ENCODE data around the gene ZNF816.
"Not testable (repeated sequence)": the region's sequence is repeated elsewhere in the genome, so short reads cannot be mapped to it uniquely, and the experiment has no call there.

Gene ZNF816

GRCh38 chr19:52945652-52946321 lies 16.9 kb downstream of the ZNF816 start:
- H3K27ac ChIP-seq, result no peak overlapping the region
- no peak for TF ChIP-seq CTCF (conservative IDR thresholded peaks at IDR 0.05)
- TF ChIP-seq ZFX (IDR thresholded peaks at IDR 0.05), result no peak

- not testable (repeated sequence) for H3K27ac ChIP-seq
These were observed 17.8 kb downstream of the ZNF816 start for GRCh38 chr19:52944703-52945493.

- no peak overlapping the region for H3K27ac ChIP-seq
- TF ChIP-seq ZFX (IDR thresholded peaks at IDR 0.05), result no peak
- TF ChIP-seq CTCF (conservative IDR thresholded peaks at IDR 0.05), result no peak
These were observed 18.6 kb downstream of the ZNF816 start for GRCh38 chr19:52943884-52944643.

GRCh38 chr19:52943134-52943883 lies 19.4 kb downstream of the ZNF816 start:
- no peak overlapping the region for H3K27ac ChIP-seq
- TF ChIP-seq ZFX (IDR thresholded peaks at IDR 0.05) (no peak), CTCF (conservative IDR thresholded peaks at IDR 0.05) (no peak)

- TF ChIP-seq CTCF (conservative IDR thresholded peaks at IDR 0.05) (no peak), ZFX (IDR thresholded peaks at IDR 0.05) (no peak)
- peak overlapping the region; percentile 70 for H3K27ac ChIP-seq
These were observed 20.1 kb downstream of the ZNF816 start for GRCh38 chr19:52942386-52943133.

- TF ChIP-seq CTCF (conservative IDR thresholded peaks at IDR 0.05) (no peak), ZFX (IDR thresholded peaks at IDR 0.05) (no peak)
- H3K27ac ChIP-seq, result peak overlapping the region; percentile 70
These were observed 20.7 kb downstream of the ZNF816 start for GRCh38 chr19:52941941-52942385.

- H3K27ac ChIP-seq, result peak overlapping the region; percentile 70
These were observed 21.2 kb downstream of the ZNF816 start for GRCh38 chr19:52941523-52941922.

- not testable (repeated sequence) for H3K27ac ChIP-seq
These were observed 21.8 kb downstream of the ZNF816 start for GRCh38 chr19:52940905-52941304.
